ENCODE measurements around the gene ZBTB24.

DNA sequence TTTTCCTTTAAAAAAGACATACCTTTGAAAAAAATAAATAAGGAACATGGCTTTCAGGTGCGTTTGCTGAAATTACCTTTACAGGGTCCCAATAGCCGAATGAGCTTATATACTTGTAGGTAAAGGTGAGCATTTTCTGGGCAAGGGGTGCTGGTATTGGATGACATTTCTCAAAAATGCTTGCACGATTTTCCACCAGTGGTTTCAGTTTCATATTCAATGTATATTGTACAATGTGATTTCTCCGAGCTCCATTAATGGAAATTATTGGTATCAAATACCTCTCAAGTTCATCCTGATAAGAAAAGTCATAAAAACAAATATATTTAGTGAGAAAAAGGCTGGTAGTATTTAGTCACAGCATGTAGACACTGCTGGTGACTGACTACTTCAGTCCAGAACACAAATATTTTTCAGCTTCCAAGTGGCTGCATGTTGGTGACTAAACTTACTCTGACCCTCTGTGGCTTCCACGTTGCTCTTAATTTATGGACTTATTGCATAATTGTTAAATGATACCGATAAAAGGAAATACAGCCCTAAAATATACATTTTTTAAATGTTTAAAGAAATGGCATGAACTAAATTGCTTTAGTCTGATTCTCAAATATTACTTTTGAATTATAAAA is 32.9 kb upstream of the ZBTB24 start:
- TF ChIP-seq, protein P1, sequence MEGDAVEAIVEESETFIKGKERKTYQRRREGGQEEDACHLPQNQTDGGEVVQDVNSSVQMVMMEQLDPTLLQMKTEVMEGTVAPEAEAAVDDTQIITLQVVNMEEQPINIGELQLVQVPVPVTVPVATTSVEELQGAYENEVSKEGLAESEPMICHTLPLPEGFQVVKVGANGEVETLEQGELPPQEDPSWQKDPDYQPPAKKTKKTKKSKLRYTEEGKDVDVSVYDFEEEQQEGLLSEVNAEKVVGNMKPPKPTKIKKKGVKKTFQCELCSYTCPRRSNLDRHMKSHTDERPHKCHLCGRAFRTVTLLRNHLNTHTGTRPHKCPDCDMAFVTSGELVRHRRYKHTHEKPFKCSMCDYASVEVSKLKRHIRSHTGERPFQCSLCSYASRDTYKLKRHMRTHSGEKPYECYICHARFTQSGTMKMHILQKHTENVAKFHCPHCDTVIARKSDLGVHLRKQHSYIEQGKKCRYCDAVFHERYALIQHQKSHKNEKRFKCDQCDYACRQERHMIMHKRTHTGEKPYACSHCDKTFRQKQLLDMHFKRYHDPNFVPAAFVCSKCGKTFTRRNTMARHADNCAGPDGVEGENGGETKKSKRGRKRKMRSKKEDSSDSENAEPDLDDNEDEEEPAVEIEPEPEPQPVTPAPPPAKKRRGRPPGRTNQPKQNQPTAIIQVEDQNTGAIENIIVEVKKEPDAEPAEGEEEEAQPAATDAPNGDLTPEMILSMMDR (conservative IDR thresholded peaks at IDR 0.05; ENCODE audit: low read length): no peak
- TF ChIP-seq EZH2phosphoT487 (IDR thresholded peaks at IDR 0.05; ENCODE audit: borderline replicate concordance, low read depth, low read length): no peak
